Stomach (tissue), 4 donors: ENCODE data around the gene RTBDN.

Experiments used
- EP300 ChIP-seq: sonication (generic); formaldehyde crosslinking; IDR thresholded peaks from one replicate; pipeline ENCODE4 v1.6.1; 2017; ENCODE audit warnings: antibody characterized with exemption
- POLR2A ChIP-seq, 4 donors: fragments of 450-650 bp; IDR thresholded peaks; one replicate each; pipeline ENCODE4 v1.6.1; 2016; ENCODE audit warnings: antibody characterized with exemption in 4 of 4, control low read depth in 2 of 4, mild to moderate bottlenecking in 1 of 4, moderate library complexity in 1 of 4
- TF ChIP-seq, protein P1 (sequence below), 7 experiments: fragments of 450-650 bp in 4 of 7; fragments of 200-600 bp in 3 of 7; sonication (generic) in 3 of 7; IDR thresholded peaks; one replicate each; pipeline ENCODE4 v1.5.1; 2016 to 2019; ENCODE audit warnings: antibody characterized with exemption in 7 of 7, control low read depth in 2 of 7, mild to moderate bottlenecking in 1 of 7

GRCh38 chr19:12789098-12789903, 45.1 kb downstream of the RTBDN start:
- TF ChIP-seq, protein P1, sequence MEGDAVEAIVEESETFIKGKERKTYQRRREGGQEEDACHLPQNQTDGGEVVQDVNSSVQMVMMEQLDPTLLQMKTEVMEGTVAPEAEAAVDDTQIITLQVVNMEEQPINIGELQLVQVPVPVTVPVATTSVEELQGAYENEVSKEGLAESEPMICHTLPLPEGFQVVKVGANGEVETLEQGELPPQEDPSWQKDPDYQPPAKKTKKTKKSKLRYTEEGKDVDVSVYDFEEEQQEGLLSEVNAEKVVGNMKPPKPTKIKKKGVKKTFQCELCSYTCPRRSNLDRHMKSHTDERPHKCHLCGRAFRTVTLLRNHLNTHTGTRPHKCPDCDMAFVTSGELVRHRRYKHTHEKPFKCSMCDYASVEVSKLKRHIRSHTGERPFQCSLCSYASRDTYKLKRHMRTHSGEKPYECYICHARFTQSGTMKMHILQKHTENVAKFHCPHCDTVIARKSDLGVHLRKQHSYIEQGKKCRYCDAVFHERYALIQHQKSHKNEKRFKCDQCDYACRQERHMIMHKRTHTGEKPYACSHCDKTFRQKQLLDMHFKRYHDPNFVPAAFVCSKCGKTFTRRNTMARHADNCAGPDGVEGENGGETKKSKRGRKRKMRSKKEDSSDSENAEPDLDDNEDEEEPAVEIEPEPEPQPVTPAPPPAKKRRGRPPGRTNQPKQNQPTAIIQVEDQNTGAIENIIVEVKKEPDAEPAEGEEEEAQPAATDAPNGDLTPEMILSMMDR (IDR thresholded peaks at IDR 0.05): no peak
- TF ChIP-seq EP300 (no peak), POLR2A (IDR thresholded peaks at IDR 0.05) (no peak)
